GM21619 (cell line): ENCODE results near the gene ATXN10.
"Not testable (repeated sequence)": the region's sequence is repeated elsewhere in the genome, so short reads cannot be mapped to it uniquely, and the experiment has no call there.

Experiments
- ATAC-seq: cut with Tn5 transposase; IDR thresholded peaks from one replicate; pipeline ENCODE4 v1.9.1; 2021; ENCODE audit not compliant: unreplicated experiment

ATXN10 gene

GRCh38 chr22:45676024-45676423, 4.4 kb downstream of the ATXN10 start:
- no peak for ATAC-seq

- no peak for ATAC-seq
Measured at GRCh38 chr22:45677063-45677462, 5.4 kb downstream of the ATXN10 start.

- ATAC-seq: no peak
Measured at GRCh38 chr22:45678961-45679912, 7.6 kb downstream of the ATXN10 start.

- ATAC-seq: no peak
Measured at GRCh38 chr22:45680932-45681700, 9.5 kb downstream of the ATXN10 start.

DNA sequence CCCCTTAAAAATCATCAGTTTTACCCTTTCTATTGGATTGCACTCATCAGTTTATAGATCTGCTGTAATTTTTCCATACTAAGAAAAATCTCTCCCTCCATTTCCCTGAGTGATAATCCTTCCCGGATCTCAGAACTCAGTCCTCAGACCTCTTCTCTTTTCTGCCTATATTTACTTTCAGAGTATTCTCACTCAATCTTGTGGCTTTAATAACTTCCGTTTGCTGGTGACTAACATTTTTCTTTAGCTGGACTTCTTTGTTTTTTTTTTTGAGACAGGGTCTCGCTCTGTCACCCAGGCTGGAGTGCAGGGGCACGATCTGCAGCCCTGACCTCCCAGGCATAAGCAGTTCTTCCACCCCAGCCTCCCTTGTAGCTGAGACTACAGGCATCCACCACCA, 10.4 kb downstream of the ATXN10 start:
- ATAC-seq: no peak

DNA sequence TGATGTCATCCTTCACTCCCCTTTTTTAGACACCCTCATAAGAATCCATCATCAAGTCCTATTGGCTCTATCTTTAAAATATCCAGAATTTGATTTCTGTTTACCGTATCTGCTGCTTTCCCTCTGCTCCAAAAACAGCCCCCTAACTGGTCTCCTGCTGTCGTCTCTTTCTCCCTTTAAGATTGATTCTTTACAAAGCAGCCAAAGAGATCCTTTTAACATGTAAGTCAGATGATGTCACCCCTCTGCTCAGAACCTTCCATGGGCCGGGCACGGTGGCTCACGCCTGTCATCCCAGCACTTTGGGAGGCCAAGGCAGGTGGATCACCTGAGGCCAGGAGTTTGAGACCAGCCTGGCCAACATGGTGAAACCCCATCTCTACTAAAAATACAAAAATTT, 11.1 kb downstream of the ATXN10 start:
- ATAC-seq: not testable (repeated sequence)

GRCh38 chr22:45683248-45683647, 11.6 kb downstream of the ATXN10 start:
- no peak for ATAC-seq

DNA sequence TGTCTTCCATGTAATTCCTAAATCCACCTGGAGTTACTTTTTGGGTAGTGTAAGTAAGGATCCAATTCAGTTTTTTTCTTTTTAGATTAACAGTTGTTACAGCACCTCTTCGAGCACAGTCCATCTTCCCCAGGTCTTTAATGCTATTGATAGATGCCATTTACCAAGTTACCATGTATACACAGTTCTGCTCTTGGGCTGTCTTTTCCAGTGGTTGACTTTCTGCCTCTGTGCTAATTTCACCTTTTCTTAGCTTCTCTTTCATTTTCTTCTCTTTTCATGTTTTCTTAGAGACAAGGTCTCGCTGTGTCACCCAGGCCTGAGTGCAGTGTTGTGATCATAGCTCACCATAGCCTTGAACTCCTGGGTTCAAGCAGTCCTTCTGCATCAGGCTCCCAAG, 12.0 kb downstream of the ATXN10 start:
- no peak for ATAC-seq

DNA sequence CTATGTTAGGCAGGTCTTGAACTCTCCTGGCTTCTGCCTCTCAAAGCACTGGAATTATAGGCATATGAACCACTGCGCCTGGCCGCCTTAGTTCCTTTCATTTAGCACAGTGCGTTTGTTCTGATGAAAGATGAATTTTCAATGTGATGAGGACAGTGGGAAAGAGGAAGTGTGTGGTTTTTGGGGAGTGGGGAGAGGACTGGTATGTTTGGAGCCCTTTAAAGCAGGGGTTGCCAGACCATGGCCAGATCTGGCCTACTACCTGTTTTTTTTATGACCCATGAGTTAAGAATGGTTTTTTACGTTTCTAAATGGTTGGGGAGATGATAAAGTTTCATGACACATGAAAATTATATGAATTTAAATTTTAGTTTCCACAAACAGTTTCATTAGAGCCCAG, 12.5 kb downstream of the ATXN10 start:
- ATAC-seq: no peak

GRCh38 chr22:45684752-45685574, 13.3 kb downstream of the ATXN10 start:
- ATAC-seq: no peak

- no peak for ATAC-seq
Measured at GRCh38 chr22:45686004-45686403, 14.4 kb downstream of the ATXN10 start.

- ATAC-seq: no peak
Measured at GRCh38 chr22:45686836-45687235, 15.2 kb downstream of the ATXN10 start.

DNA sequence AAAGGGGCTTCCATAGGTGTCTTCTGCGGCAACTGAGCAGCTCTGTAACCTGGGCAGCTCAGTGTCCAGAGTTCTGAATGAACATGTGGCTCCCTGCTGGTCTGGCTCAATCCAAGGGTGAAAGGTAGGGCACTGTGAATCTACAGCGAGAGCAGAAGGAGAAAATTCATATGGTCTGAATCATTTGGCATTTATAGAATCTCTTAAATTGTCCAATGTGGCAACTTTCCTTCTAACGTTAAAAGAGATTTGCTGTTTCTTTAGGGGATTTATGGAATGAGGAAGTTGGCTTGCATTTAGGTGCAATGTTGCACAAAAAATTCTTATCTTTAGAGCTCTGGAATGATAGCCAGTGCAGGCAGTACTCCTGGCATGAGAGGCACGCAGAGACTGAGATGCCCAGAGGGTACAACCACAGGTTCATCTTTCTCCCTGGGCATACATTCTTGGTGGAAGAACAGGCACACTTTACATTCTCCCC, 17.0 kb downstream of the ATXN10 start:
- no peak for ATAC-seq

GRCh38 chr22:45689211-45689610, 17.6 kb downstream of the ATXN10 start:
- ATAC-seq: no peak

GRCh38 chr22:45690008-45690407, 18.4 kb downstream of the ATXN10 start:
- no peak for ATAC-seq

GRCh38 chr22:45692549-45692948, 20.9 kb downstream of the ATXN10 start:
- no peak for ATAC-seq

- no peak for ATAC-seq
Measured at GRCh38 chr22:45693835-45694234, 22.2 kb downstream of the ATXN10 start.

- ATAC-seq: no peak
Measured at GRCh38 chr22:45696227-45696626, 24.6 kb downstream of the ATXN10 start.

- ATAC-seq: no peak
Measured at GRCh38 chr22:45698094-45698493, 26.5 kb downstream of the ATXN10 start.

- no peak for ATAC-seq
Measured at GRCh38 chr22:45702981-45703380, 31.3 kb downstream of the ATXN10 start.

DNA sequence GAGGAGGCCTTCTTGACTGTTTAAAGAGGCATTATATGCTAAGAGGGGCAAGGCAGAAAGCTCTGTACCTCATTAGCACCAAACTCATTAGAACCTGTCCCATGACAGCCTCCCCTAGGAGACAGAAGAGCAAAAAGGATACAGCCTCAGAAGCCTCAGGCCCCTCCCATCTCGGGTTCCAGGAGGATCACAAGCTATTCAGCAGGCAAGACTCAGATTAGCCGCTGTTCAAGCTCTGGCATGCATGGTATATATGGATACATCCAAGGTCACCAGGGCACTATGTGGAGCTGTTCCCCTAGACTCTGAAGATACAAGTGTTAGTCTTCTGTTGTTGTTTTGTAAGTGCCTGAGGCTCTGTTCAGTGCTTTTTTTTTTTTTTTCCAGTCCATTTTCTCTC, 32.1 kb downstream of the ATXN10 start:
- ATAC-seq: no peak
